UCSD-AML1 (cell line): ENCODE results near the gene TSPAN32.
"Not testable (repeated sequence)": the region's sequence is repeated elsewhere in the genome, so short reads cannot be mapped to it uniquely, and the experiment has no call there.

Source experiments
- DNase-seq: peaks from one replicate; lab custom pipeline; 2025; ENCODE audit not compliant: unreplicated experiment; lab: John Stamatoyannopoulos, UW

The TSPAN32 gene

GRCh38 chr11:2362414-2362813 is 60.6 kb downstream of the TSPAN32 start:
- no peak for DNase-seq

- no peak for DNase-seq
Measured at GRCh38 chr11:2363130-2363529, 61.3 kb downstream of the TSPAN32 start.

- DNase-seq: no peak
Measured at GRCh38 chr11:2363577-2364370, 62.0 kb downstream of the TSPAN32 start.

GRCh38 chr11:2364386-2364785 is 62.6 kb downstream of the TSPAN32 start:
- DNase-seq: not testable (repeated sequence)

- no peak for DNase-seq
Measured at GRCh38 chr11:2365571-2366210, 63.9 kb downstream of the TSPAN32 start.

GRCh38 chr11:2366276-2366675 is 64.5 kb downstream of the TSPAN32 start:
- no peak for DNase-seq

- no peak for DNase-seq
Measured at GRCh38 chr11:2366733-2367132, 64.9 kb downstream of the TSPAN32 start.

GRCh38 chr11:2367266-2368160 is 65.7 kb downstream of the TSPAN32 start:
- DNase-seq: no peak
